Liver (tissue), 9 donors: Measurements from ENCODE around the gene URI1. TPM values are rescaled to one million over a fixed set of nuclear protein-coding genes. Genes with fewer than 3 reads are reported as not detected.

Experiments used
- DNase-seq: peaks from one replicate; pipeline ENCODE4 v3.0.0-alpha.2; 2017; ENCODE audit warnings: low spot score
- H3K27ac ChIP-seq, 2 donors: one replicate each; pipeline ENCODE4 v1.7.0; 2013; ENCODE audit warnings: inconsistent platforms in 2 of 2, low read length in 2 of 2, control low read depth in 1 of 2, low read depth in 1 of 2, mild to moderate bottlenecking in 1 of 2
- H3K27me3 ChIP-seq, 4 donors: one replicate each; pipeline versions ENCODE4 v1.6.1 to v1.7.0; 2013; ENCODE audit warnings: low read length in 3 of 4, inconsistent platforms in 1 of 4, mild to moderate bottlenecking in 1 of 4, moderate library complexity in 1 of 4; ENCODE audit not compliant: control insufficient read depth in 4 of 4, insufficient read depth in 4 of 4
- H3K36me3 ChIP-seq, 4 donors: one replicate each; pipeline versions ENCODE4 v1.6.1 to v1.7.0; 2013; ENCODE audit warnings: low read length in 3 of 4, mild to moderate bottlenecking in 3 of 4, low read depth in 1 of 4, moderate library complexity in 1 of 4; ENCODE audit not compliant: control insufficient read depth in 4 of 4, insufficient read depth in 3 of 4
- H3K4me1 ChIP-seq, 4 donors: one replicate each; pipeline versions ENCODE4 v1.6.1 to v1.7.0; 2013; ENCODE audit warnings: low read length in 3 of 4, mild to moderate bottlenecking in 3 of 4, moderate library complexity in 1 of 4; ENCODE audit not compliant: control insufficient read depth in 4 of 4, insufficient read depth in 4 of 4
- H3K4me3 ChIP-seq, 3 donors: one replicate each; pipeline versions ENCODE4 v1.6.1 to v1.7.0; 2013; ENCODE audit warnings: low read length in 3 of 3, control low read depth in 1 of 3, low read depth in 1 of 3, mild to moderate bottlenecking in 1 of 3
- H3K9ac ChIP-seq, 2 donors: one replicate each; pipeline ENCODE4 v1.7.0; 2013; ENCODE audit warnings: low read length in 2 of 2, mild to moderate bottlenecking in 2 of 2, moderate library complexity in 2 of 2, control low read depth in 1 of 2, low read depth in 1 of 2
- H3K9me3 ChIP-seq, 4 donors: one replicate each; pipeline versions ENCODE4 v1.6.1 to v1.7.0; 2013; ENCODE audit warnings: low read length in 3 of 4; ENCODE audit not compliant: control insufficient read depth in 4 of 4
- ATF3 ChIP-seq: IDR thresholded peaks from 2 replicates; pipeline ENCODE4 v1.6.1; 2016; ENCODE audit warnings: antibody characterized with exemption
- CTCF ChIP-seq: fragments of 150-350 bp; IDR thresholded peaks from 2 replicates; pipeline ENCODE4 v1.5.1; 2017; ENCODE audit warnings: improper control_type of control experiment, low read depth, low read length; ENCODE audit not compliant: missing input control
- EGR1 ChIP-seq, 2 donors: IDR thresholded peaks; 2 replicates each; pipeline ENCODE4 v1.6.1; 2016 to 2018; ENCODE audit warnings: antibody characterized with exemption in 2 of 2, low read depth in 2 of 2
- FOXA1 ChIP-seq: IDR thresholded peaks from 2 replicates; pipeline ENCODE4 v1.6.1; 2016; ENCODE audit warnings: antibody characterized with exemption
- HNF4G ChIP-seq: IDR thresholded peaks from 2 replicates; pipeline ENCODE4 v1.6.1; 2016; ENCODE audit warnings: antibody characterized with exemption
- JUND ChIP-seq, 2 donors: IDR thresholded peaks; 2 replicates each; pipeline ENCODE4 v1.6.1; 2016; ENCODE audit warnings: antibody characterized with exemption in 2 of 2
- NR2F2 ChIP-seq: IDR thresholded peaks from 2 replicates; pipeline ENCODE4 v1.6.1; 2016; ENCODE audit warnings: antibody characterized with exemption
- REST ChIP-seq: IDR thresholded peaks from 2 replicates; pipeline ENCODE4 v1.6.1; 2016; ENCODE audit warnings: antibody characterized with exemption, mild to moderate bottlenecking
- SP1 ChIP-seq: IDR thresholded peaks from 2 replicates; pipeline ENCODE4 v1.6.1; 2018; ENCODE audit warnings: antibody characterized with exemption, mild to moderate bottlenecking
- TAF1 ChIP-seq: conservative IDR thresholded peaks from 2 replicates; pipeline ENCODE4 v1.6.1; 2016; ENCODE audit warnings: antibody characterized with exemption, mild to moderate bottlenecking
- YY1 ChIP-seq: IDR thresholded peaks from 2 replicates; pipeline ENCODE4 v1.6.1; 2016; ENCODE audit warnings: antibody characterized with exemption, mild to moderate bottlenecking
- ZBTB33 ChIP-seq: IDR thresholded peaks from 2 replicates; pipeline ENCODE4 v1.6.1; 2016; ENCODE audit warnings: antibody characterized with exemption
- WGBS: extraction: QIAGEN DNeasy Blood & Tissue Kit; methylation state at CpG from one replicate; pipeline ENCODE4 v1.1.7; 2013; 5-methylcytosine and 5-hydroxymethylcytosine counted together
- polyA plus RNA-seq, 2 donors: library from polyadenylated mRNA; stranded (reverse) in 1 of 2; unstranded in 1 of 2; fragments of 200-250 nt in 1 of 2; fragments of >200 nt in 1 of 2; fragmentation: Nextera tagmentation in 1 of 2; extraction: Ambion mirVana in 1 of 2; gene quantifications; one replicate each; pipeline versions ENCODE4 v1.2.1 to v1.2.3, GENCODE V29; 2013 to 2015
- total RNA-seq, 2 donors: library from RNA; depleted of rRNA; stranded (reverse); fragments of >200 nt; gene quantifications; one replicate each; pipeline ENCODE4 v1.2.3, GENCODE V29; 2014
- donor health status: healthy.
- donor health status: healthy.
- donor health status: healthy.
- donor health status: healthy.
- donor health status: healthy.

Gene URI1
- total and polyA plus RNA-seq, 4 donors = 12.2 to 29.5 (median 15.7) TPM

- H3K36me3 ChIP-seq = no peaks in the 10 kb centered on the region
- DNase-seq = no peak
- H3K9me3 ChIP-seq = no peaks in the 10 kb centered on the region
- H3K27ac ChIP-seq = no peak overlapping the region
- TF ChIP-seq YY1 (no peak), REST (no peak)
- H3K4me3 ChIP-seq = no peak overlapping the region
- WGBS = 73% methylated on average over 5 of the region's 5 CpGs
- peaks cover 2 to 12% (median 7%) of the 10 kb centered on the region in 4 donors for H3K4me1 ChIP-seq
- no peak overlapping the region for H3K9ac ChIP-seq
- H3K27me3 ChIP-seq = no peaks in the 10 kb centered on the region
Observed at GRCh38 chr19:29964171-29964570, 22.1 kb downstream of the URI1 start.

- no peak overlapping the region for H3K27ac ChIP-seq
Observed at GRCh38 chr19:29965492-29965891, 23.5 kb downstream of the URI1 start.

More at GRCh38 chr19:29965492-29965891, 23.5 kb downstream of the URI1 start:
- H3K36me3 ChIP-seq = no peaks in the 10 kb centered on the region
- no peaks in the 10 kb centered on the region for H3K9me3 ChIP-seq
- TF ChIP-seq JUND (IDR thresholded peaks at IDR 0.05) = no peak
- no peak for TF ChIP-seq HNF4G
- no peak for TF ChIP-seq FOXA1
- TF ChIP-seq NR2F2 = no peak
- no peak for TF ChIP-seq ZBTB33
- no peak for TF ChIP-seq REST
- TF ChIP-seq CTCF = no peak
- TF ChIP-seq SP1 = no peak
- no peak for TF ChIP-seq TAF1
- no peak for TF ChIP-seq YY1
- TF ChIP-seq EGR1 (IDR thresholded peaks at IDR 0.05; ENCODE audit: low read depth in 2 of 2) = no peak
- TF ChIP-seq ATF3 = no peak
- no peak for DNase-seq
- WGBS = 94% methylated on average over 4 of the region's 4 CpGs
- peaks cover 2 to 12% (median 7%) of the 10 kb centered on the region in 4 donors for H3K4me1 ChIP-seq
- no peak overlapping the region for H3K9ac ChIP-seq
- H3K4me3 ChIP-seq = no peak overlapping the region
- no peaks in the 10 kb centered on the region for H3K27me3 ChIP-seq
